CD4-positive, alpha-beta T cell (primary cell): ENCODE results near the gene ATN1. TPM values are rescaled to one million over a fixed set of nuclear protein-coding genes. Genes with fewer than 3 reads are reported as not detected.
"Not testable (repeated sequence)": the region's sequence is repeated elsewhere in the genome, so short reads cannot be mapped to it uniquely, and the experiment has no call there.

Source experiments
- ATAC-seq: fragments of 200-7000 bp; cut with Tn5 transposase; one replicate; pipeline ENCODE4 v1.10.0; 2022; ENCODE audit warnings: mild to moderate bottlenecking; ENCODE audit not compliant: poor library complexity
- CTCF ChIA-PET: fragments of 350-600 bp; sonication (Branson Sonifier 250); formaldehyde crosslinking; loops from one replicate; lab custom pipeline; 2021; ENCODE audit warnings: antibody characterized with exemption, inconsistent platforms; lab: Charles Lee
- POLR2A ChIA-PET: fragments of 350-600 bp; sonication (Branson Sonifier 250); formaldehyde crosslinking; loops from one replicate; lab custom pipeline; 2021; ENCODE audit warnings: antibody characterized with exemption, inconsistent platforms; lab: Charles Lee
- DNase-seq, 14 experiments: peaks; one replicate each; pipeline ENCODE4 v3.0.0-alpha.2; 2013 to 2020; ENCODE audit warnings: mixed read lengths in 2 of 14
- H3K27ac ChIP-seq, 2 donors: one replicate each; pipeline versions ENCODE4 v1.5.1 to v1.7.0; 2013; ENCODE audit warnings: low read length in 2 of 2, low read depth in 1 of 2, mild to moderate bottlenecking in 1 of 2
- H3K27me3 ChIP-seq, 2 experiments: 1 replicate in 1 of 2; 2 replicates in 1 of 2; pipeline versions ENCODE4 v1.6.1 to v1.7.0; 2013; ENCODE audit warnings: low read length in 2 of 2, control low read depth in 1 of 2, mild to moderate bottlenecking in 1 of 2, moderate library complexity in 1 of 2; ENCODE audit not compliant: insufficient read depth in 2 of 2, control insufficient read depth in 1 of 2
- H3K36me3 ChIP-seq: one replicate; pipeline ENCODE4 v1.6.1; 2013; ENCODE audit warnings: low read length, control low read depth; ENCODE audit not compliant: insufficient read depth
- H3K4me1 ChIP-seq: one replicate; pipeline ENCODE4 v1.6.1; 2013; ENCODE audit warnings: low read length, control low read depth; ENCODE audit not compliant: insufficient read depth
- H3K4me3 ChIP-seq: one replicate; pipeline ENCODE4 v1.5.1; 2013; ENCODE audit warnings: mild to moderate bottlenecking, low read length, moderate library complexity
- H3K9me3 ChIP-seq, 2 experiments: 1 replicate in 1 of 2; 2 replicates in 1 of 2; pipeline versions ENCODE4 v1.6.1 to v1.7.0; 2013; ENCODE audit warnings: low read length in 2 of 2, mild to moderate bottlenecking in 2 of 2, control low read depth in 1 of 2, moderate library complexity in 1 of 2; ENCODE audit not compliant: control insufficient read depth in 1 of 2, insufficient read depth in 1 of 2
- H3K27ac Mint-ChIP-seq: one replicate; pipeline ENCODE4 v1.8.0; 2020; ENCODE audit warnings: mixed read lengths
- H3K27me3 Mint-ChIP-seq: one replicate; pipeline ENCODE4 v1.8.0; 2021; ENCODE audit warnings: mixed read lengths
- H3K36me3 Mint-ChIP-seq: one replicate; pipeline ENCODE4 v1.8.0; 2021; ENCODE audit warnings: low read depth, mixed read lengths
- H3K4me1 Mint-ChIP-seq: one replicate; pipeline ENCODE4 v1.8.0; 2021; ENCODE audit warnings: low read depth, mixed read lengths
- H3K4me3 Mint-ChIP-seq: one replicate; pipeline ENCODE4 v1.8.0; 2020; ENCODE audit warnings: mild to moderate bottlenecking, mixed read lengths
- H3K9me3 Mint-ChIP-seq: one replicate; pipeline ENCODE4 v1.8.0; 2020; ENCODE audit warnings: mixed read lengths
- intact Hi-C, 2 experiments: fragments of 100-400 bp; cut with DNase I in 1 of 2; cut with micrococcal nuclease in 1 of 2; formaldehyde crosslinking; loops; one replicate each; pipeline versions ENCODE4 v1.15.1 to v1.9.0; 2023 to 2025; cut with DNase I, micrococcal nuclease
- total RNA-seq, 174 experiments: library from RNA in 2 of 174; stranded (reverse) in 2 of 174; gene quantifications; one replicate each; pipeline ENCODE4 v1.2.3 and lab custom pipeline; 2021 to 2026
- TF ChIP-seq, protein P1 (sequence below): fragments of 200-600 bp; IDR thresholded peaks from one replicate; pipeline ENCODE4 v1.8.0; 2022; ENCODE audit warnings: antibody characterized with exemption, mild to moderate bottlenecking

The ATN1 gene
- total RNA-seq, 2 experiments from 2014 or later = 28.7 to 29.6 TPM

DNA sequence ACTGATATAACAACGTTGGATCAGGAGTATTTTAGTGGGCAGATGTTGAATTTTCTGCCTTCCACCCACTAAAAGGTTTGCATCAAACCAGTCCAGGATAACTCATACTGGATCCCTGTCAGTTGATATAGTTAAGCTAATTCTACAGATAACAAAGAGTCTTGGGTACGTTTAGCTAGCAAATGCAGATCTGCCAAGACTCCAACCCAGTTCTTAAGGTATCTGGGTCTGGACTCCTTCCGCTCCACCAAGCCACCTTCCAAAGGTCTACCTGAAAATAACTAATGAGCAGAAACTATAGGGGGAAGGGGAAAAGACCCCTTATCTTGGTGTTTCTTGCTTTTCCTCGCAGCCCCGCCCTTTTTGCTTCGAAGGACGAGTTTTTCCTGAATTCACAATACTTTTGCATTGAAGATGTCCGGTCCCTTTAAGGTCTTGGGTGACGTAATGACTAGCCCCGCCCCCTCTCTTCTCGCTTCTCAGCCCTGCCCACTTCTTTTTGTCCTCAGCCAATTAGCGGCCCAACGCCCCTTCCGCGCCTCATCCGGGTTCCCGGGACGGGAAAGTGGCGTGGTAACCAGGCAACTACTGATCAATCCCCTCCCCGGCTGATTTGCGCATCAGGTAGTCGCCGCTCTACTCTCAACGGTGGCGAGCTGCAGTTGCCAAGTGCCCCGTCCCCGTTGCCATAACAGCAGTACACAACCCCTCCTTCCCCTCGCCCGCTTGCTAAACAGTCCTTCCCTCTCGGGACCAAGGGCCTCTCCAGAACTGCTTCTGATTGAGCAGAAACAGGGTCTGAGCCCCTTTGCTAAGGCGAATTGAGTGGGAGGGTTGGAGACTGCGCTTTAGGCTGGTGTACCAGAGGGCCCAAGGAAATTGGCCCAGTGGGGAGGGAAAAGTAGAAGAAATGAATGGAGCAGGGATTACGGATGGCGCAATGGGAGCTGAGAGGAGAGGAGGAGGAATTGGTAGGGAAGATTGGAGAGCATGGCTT, 23.2 kb upstream of the ATN1 start, which contains the start of gene LRRC23:
Gene LRRC23, plus strand, starts transcription at position 543 of the 997 bp plus-strand sequence. CDS start 812 bp downstream, outside the sequence.
- Histone ChIP-seq H3K9me3 (no peaks in the 10 kb centered on the region), H3K27ac (peak within 1 kb of the TSS; percentile 81 to 94), H3K27me3 (no peaks in the 10 kb centered on the region), H3K4me1 (peaks cover 21% of the 10 kb centered on the region), H3K36me3 (no peaks in the 10 kb centered on the region), H3K4me3 (peak within 1 kb of the TSS; percentile 60)
- peak; percentile 96 for ATAC-seq
- peak; percentile 92 to 99 (median 96) for DNase-seq
- intact Hi-C loops = loop anchor here (1.0 to 10.0 kb wide), 4 partner anchors 13 to 290 kb away; partner anchors contain the start of gene SPSB2 (in 1 of the 2)
- Mint-ChIP-seq H3K4me1 (no peaks in the 10 kb centered on the region), H3K27me3 (no peaks in the 10 kb centered on the region), H3K36me3 (peaks cover 4% of the 10 kb centered on the region), H3K27ac (no peak within 1 kb of the TSS), H3K9me3 (no peaks in the 10 kb centered on the region), H3K4me3 (peak within 1 kb of the TSS; percentile 22)
- ChIA-PET CTCF (interaction anchor here (1.1 to 5.6 kb wide), 7 partner anchors 13 to 57 kb away, joined by 3 to 43 read pairs (median 6); partner anchors contain the start of gene SPSB2), POLR2A (interaction anchor here (0.8 to 3.0 kb wide), 6 partner anchors 9 to 47 kb away, joined by 3 to 15 read pairs (median 13); partner anchors contain the start of genes C12orf57, ENO2, PTPN6 and RNU7-1)
- TF ChIP-seq, protein P1, sequence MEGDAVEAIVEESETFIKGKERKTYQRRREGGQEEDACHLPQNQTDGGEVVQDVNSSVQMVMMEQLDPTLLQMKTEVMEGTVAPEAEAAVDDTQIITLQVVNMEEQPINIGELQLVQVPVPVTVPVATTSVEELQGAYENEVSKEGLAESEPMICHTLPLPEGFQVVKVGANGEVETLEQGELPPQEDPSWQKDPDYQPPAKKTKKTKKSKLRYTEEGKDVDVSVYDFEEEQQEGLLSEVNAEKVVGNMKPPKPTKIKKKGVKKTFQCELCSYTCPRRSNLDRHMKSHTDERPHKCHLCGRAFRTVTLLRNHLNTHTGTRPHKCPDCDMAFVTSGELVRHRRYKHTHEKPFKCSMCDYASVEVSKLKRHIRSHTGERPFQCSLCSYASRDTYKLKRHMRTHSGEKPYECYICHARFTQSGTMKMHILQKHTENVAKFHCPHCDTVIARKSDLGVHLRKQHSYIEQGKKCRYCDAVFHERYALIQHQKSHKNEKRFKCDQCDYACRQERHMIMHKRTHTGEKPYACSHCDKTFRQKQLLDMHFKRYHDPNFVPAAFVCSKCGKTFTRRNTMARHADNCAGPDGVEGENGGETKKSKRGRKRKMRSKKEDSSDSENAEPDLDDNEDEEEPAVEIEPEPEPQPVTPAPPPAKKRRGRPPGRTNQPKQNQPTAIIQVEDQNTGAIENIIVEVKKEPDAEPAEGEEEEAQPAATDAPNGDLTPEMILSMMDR = no peak

DNA sequence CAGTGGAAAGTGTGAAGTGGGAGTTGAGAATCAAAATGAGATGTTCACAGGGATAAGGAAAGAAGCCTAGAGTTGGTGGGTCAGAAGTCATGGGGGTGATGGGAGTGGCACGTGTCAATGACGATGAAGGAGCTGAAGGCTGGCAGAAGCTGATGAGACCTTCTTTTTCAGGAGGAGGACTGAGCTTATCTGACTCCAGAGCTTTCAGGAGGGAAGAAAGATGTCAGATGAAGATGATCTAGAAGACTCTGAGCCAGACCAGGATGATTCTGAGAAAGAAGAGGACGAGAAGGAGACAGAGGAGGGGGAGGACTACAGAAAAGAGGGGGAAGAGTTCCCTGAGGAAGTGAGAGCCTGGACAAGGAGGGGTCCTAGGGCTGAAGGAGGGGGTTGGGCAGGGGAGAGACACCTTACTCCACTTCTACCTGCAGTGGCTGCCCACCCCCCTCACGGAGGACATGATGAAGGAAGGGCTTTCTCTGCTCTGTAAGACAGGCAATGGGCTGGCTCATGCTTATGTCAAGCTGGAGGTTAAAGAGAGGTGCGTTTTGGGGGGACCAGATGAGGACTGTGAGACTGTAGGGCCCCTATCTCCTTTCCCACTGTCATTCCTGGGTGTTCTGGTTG, 22.2 kb upstream of the ATN1 start:
- Histone ChIP-seq H3K4me3 (peak overlapping the region; percentile 60), H3K4me1 (peaks cover 19% of the 10 kb centered on the region), H3K27ac (peak overlapping the region; percentile 81 to 94), H3K36me3 (no peaks in the 10 kb centered on the region), H3K9me3 (no peaks in the 10 kb centered on the region), H3K27me3 (no peaks in the 10 kb centered on the region)
- Mint-ChIP-seq H3K27ac (no peak overlapping the region), H3K9me3 (no peaks in the 10 kb centered on the region), H3K36me3 (peaks cover 4% of the 10 kb centered on the region), H3K4me1 (no peaks in the 10 kb centered on the region), H3K27me3 (no peaks in the 10 kb centered on the region), H3K4me3 (no peak overlapping the region)
- ChIA-PET CTCF (interaction anchor here (1.1 to 5.6 kb wide), 8 partner anchors 14 to 56 kb away, joined by 3 to 43 read pairs (median 6); partner anchors contain the start of gene SPSB2), POLR2A (interaction anchor here (0.8 to 3.0 kb wide), 6 partner anchors 8 to 46 kb away, joined by 3 to 15 read pairs (median 13); partner anchors contain the start of genes C12orf57, ENO2, PTPN6 and RNU7-1)
- DNase-seq = no peak
- intact Hi-C loops = loop anchor here (2.0 to 10.0 kb wide), 2 partner anchors 15 to 289 kb away; no protein-coding TSS in a partner anchor
- ATAC-seq = no peak
- TF ChIP-seq, protein P1 = no peak

DNA sequence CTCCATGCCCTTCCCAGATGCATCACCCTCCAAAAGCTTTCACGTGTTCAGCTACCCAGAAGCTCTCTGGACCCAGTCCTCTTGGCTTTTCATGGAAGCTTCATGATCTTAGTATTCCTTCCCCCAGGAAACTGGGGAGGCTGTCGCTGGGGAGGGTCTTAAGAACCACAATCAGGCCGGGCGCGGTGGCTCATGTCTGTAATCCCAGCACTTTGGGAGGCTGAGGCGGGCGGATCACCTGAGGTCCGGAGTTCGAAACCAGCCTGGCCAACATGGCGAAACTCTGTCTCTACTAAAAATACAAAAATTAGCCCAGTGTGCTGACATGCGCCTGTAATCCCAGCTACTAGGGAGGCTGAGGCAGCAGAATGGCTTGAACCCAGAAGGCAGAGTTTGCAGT, 19.6 kb upstream of the ATN1 start:
- ChIA-PET CTCF (interaction anchor here (0.7 to 5.6 kb wide), 7 partner anchors 16 to 228 kb away, joined by 3 to 43 read pairs (median 4); partner anchors contain the start of genes C1RL, MLF2 and SPSB2), POLR2A (interaction anchor here (0.8 to 3.7 kb wide), 6 partner anchors 17 to 219 kb away, joined by 3 to 19 read pairs (median 11); partner anchors contain the start of genes C12orf57, RNU7-1, SPSB2 and USP5)
- not testable (repeated sequence) for DNase-seq, H3K36me3 Mint-ChIP-seq, H3K9me3 ChIP-seq, H3K4me3 ChIP-seq, H3K27me3 Mint-ChIP-seq, H3K4me3 Mint-ChIP-seq, H3K27me3 ChIP-seq, H3K4me1 Mint-ChIP-seq, H3K36me3 ChIP-seq, ATAC-seq, H3K27ac Mint-ChIP-seq, H3K9me3 Mint-ChIP-seq, H3K27ac ChIP-seq
- H3K4me1 ChIP-seq = peaks cover 22% of the 10 kb centered on the region
- intact Hi-C loops = loop anchor here in 1 of 2 experiments (10.0 kb wide), 1 partner anchor 287 kb away; no protein-coding TSS in a partner anchor
